ENCODE results near the gene C15orf39. TPM values are rescaled to one million over a fixed set of nuclear protein-coding genes. Genes with fewer than 3 reads are reported as not detected.
"Not testable (repeated sequence)": the region's sequence is repeated elsewhere in the genome, so short reads cannot be mapped to it uniquely, and the experiment has no call there.

Gene C15orf39
- polyA plus RNA-seq, 1 donor from 2014 or later, result not detected

DNA sequence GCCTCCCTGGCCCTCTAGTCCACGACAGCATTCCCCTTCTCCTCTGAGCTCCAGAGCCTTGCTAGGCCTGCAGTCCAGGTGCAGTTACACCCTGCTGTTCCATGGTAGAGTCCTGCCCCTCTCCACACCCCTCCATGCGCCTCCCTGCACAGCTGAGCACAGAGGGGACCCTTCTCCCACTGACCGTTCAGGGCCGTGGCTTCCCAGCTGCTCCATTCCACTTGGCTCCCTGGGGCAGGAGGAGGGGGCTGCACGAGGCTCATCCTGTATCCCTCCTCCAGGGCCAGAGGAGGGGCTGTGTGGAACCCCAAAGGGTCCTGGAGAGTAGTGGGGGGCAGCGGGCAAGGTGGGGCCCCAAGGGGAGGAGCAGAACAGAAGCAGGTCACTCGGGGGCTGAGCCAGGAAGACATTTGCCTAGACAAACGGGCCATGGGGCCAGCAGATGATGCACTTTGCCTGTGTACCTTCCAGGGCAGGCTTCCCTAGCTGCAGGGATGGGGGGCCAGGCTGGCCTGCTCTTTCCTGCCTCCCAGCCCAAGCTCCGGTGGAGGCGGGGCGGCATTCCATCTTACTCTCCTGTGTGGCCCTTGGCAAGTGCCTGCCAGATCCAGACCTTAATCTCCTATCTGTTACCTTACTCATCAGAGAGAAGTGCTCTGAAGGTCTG, 35.8 kb downstream of the C15orf39 start:
- Histone ChIP-seq H4K20me1 (ENCODE audit: insufficient read depth) (no peaks in the 10 kb centered on the region), H3K9me3 (ENCODE audit: low read length) (no peaks in the 10 kb centered on the region), H3K4me2 (ENCODE audit: low read length) (no peak overlapping the region), H3K9ac (ENCODE audit: low read length) (no peak overlapping the region), H3K36me3 (ENCODE audit: insufficient read depth, low read length) (no peaks in the 10 kb centered on the region), H3K9me2 (ENCODE audit: insufficient read depth, low read length) (no peaks in the 10 kb centered on the region), H3K27me3 (ENCODE audit: insufficient read depth, low read depth, low read length) (no peaks in the 10 kb centered on the region), H3K79me2 (replicated peaks; ENCODE audit: insufficient read depth, low read length) (no peaks in the 10 kb centered on the region), H3F3A (ENCODE audit: insufficient read depth, low read length, poor library complexity, severe bottlenecking) (no peaks in the 10 kb centered on the region), H2AFZ (ENCODE audit: low read depth, low read length) (no peak overlapping the region), H3K27ac (ENCODE audit: low read length) (no peak overlapping the region), H3K4me3 (ENCODE audit: low read length) (no peak overlapping the region)
- TF ChIP-seq TAF1 (IDR thresholded peaks at IDR 0.05; ENCODE audit: low read depth) (no peak), SMC3 (conservative IDR thresholded peaks at IDR 0.05; ENCODE audit: poor library complexity) (no peak), EZH2 (IDR thresholded peaks at IDR 0.05; ENCODE audit: borderline replicate concordance, insufficient read depth, low read length, poor library complexity, severe bottlenecking) (no peak), MXI1 (conservative IDR thresholded peaks at IDR 0.05; ENCODE audit: poor library complexity, severe bottlenecking) (no peak), POLR2AphosphoS5 (IDR thresholded peaks at IDR 0.05) (no peak), RAD21 (conservative IDR thresholded peaks at IDR 0.05) (no peak), EP300 (conservative IDR thresholded peaks at IDR 0.05; ENCODE audit: poor library complexity, severe bottlenecking) (no peak)
- TF ChIP-seq, protein P1, sequence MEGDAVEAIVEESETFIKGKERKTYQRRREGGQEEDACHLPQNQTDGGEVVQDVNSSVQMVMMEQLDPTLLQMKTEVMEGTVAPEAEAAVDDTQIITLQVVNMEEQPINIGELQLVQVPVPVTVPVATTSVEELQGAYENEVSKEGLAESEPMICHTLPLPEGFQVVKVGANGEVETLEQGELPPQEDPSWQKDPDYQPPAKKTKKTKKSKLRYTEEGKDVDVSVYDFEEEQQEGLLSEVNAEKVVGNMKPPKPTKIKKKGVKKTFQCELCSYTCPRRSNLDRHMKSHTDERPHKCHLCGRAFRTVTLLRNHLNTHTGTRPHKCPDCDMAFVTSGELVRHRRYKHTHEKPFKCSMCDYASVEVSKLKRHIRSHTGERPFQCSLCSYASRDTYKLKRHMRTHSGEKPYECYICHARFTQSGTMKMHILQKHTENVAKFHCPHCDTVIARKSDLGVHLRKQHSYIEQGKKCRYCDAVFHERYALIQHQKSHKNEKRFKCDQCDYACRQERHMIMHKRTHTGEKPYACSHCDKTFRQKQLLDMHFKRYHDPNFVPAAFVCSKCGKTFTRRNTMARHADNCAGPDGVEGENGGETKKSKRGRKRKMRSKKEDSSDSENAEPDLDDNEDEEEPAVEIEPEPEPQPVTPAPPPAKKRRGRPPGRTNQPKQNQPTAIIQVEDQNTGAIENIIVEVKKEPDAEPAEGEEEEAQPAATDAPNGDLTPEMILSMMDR (IDR thresholded peaks at IDR 0.05; ENCODE audit: poor library complexity, severe bottlenecking), result no peak
- TF ChIP-seq, protein P2, sequence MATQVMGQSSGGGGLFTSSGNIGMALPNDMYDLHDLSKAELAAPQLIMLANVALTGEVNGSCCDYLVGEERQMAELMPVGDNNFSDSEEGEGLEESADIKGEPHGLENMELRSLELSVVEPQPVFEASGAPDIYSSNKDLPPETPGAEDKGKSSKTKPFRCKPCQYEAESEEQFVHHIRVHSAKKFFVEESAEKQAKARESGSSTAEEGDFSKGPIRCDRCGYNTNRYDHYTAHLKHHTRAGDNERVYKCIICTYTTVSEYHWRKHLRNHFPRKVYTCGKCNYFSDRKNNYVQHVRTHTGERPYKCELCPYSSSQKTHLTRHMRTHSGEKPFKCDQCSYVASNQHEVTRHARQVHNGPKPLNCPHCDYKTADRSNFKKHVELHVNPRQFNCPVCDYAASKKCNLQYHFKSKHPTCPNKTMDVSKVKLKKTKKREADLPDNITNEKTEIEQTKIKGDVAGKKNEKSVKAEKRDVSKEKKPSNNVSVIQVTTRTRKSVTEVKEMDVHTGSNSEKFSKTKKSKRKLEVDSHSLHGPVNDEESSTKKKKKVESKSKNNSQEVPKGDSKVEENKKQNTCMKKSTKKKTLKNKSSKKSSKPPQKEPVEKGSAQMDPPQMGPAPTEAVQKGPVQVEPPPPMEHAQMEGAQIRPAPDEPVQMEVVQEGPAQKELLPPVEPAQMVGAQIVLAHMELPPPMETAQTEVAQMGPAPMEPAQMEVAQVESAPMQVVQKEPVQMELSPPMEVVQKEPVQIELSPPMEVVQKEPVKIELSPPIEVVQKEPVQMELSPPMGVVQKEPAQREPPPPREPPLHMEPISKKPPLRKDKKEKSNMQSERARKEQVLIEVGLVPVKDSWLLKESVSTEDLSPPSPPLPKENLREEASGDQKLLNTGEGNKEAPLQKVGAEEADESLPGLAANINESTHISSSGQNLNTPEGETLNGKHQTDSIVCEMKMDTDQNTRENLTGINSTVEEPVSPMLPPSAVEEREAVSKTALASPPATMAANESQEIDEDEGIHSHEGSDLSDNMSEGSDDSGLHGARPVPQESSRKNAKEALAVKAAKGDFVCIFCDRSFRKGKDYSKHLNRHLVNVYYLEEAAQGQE (IDR thresholded peaks at IDR 0.05; ENCODE audit: borderline replicate concordance), result no peak

DNA sequence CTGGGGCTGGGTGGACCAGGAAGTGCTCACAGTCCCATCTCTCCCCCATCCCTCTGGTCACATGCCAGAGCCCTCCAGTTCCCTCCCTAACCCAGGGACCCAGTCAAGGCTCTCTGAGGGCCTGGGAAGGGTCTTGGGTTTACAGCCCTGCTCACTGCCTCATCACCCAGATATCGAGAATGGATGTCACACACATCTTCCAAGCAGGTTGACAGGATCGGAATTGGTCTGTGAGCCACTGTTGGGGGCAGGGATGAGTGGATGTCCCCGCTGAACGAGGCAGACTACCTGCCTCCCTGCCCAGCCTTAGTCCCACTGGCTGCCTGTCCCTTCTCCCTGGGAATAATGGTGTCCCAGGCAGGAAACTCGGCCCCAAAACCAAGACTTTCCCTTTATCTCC, 36.5 kb downstream of the C15orf39 start:
- Histone ChIP-seq H3K9me3 (ENCODE audit: low read length) (no peaks in the 10 kb centered on the region), H3K36me3 (ENCODE audit: insufficient read depth, low read length) (no peaks in the 10 kb centered on the region), H4K20me1 (ENCODE audit: insufficient read depth) (no peaks in the 10 kb centered on the region), H3K4me2 (ENCODE audit: low read length) (no peak overlapping the region), H3K79me2 (replicated peaks; ENCODE audit: insufficient read depth, low read length) (no peaks in the 10 kb centered on the region), H3K27ac (ENCODE audit: low read length) (no peak overlapping the region), H3K4me3 (ENCODE audit: low read length) (no peak overlapping the region), H3K9ac (ENCODE audit: low read length) (no peak overlapping the region), H3K27me3 (ENCODE audit: insufficient read depth, low read depth, low read length) (no peaks in the 10 kb centered on the region), H3F3A (ENCODE audit: insufficient read depth, low read length, poor library complexity, severe bottlenecking) (no peaks in the 10 kb centered on the region), H2AFZ (ENCODE audit: low read depth, low read length) (no peak overlapping the region), H3K9me2 (ENCODE audit: insufficient read depth, low read length) (no peaks in the 10 kb centered on the region)
- TF ChIP-seq TAF1 (IDR thresholded peaks at IDR 0.05; ENCODE audit: low read depth) (no peak), EZH2 (IDR thresholded peaks at IDR 0.05; ENCODE audit: borderline replicate concordance, insufficient read depth, low read length, poor library complexity, severe bottlenecking) (no peak)
- TF ChIP-seq, protein P2 (IDR thresholded peaks at IDR 0.05; ENCODE audit: borderline replicate concordance), result no peak

DNA sequence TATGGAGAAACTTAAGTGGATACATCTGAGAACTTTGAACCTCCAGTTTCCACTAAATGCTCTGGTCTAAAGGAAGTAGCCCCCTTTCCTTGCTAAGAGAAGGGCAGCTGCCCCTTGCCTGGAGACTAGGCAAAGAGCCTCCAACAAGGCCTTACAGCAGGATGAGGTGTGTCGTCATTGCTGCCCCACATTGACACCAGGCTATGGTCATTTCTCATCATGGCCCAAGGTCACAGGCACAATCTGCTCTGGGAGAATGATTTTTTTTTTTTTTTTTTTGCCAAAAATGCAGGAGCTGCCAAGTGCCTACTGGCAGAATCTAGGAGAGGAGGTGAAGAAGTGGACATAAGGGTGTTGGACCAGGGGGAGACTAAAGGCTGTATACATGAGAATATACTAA, 44.1 kb downstream of the C15orf39 start:
- H3K4me2 ChIP-seq (ENCODE audit: low read length); H3K9me3 ChIP-seq (ENCODE audit: low read length): not testable (repeated sequence)

DNA sequence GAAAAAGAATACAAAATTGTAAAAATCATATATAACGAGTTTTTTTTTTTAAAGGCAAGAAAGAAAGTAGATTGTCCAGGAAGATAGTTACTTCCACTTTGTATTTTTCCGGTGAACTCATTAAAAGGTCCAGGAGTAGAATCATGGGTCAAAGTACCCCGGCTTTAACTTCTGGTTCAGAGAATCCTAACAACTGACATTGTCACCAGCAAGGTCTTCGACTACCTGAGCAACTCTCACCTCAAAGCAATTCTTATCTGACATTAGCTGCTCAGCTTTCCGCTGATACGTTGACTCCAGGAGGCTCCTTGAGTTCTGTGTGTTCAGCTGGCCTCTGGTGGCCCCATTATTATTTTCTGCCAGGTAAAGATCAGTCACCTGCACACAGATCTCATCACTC, 47.3 kb downstream of the C15orf39 start:
- H3F3A ChIP-seq (ENCODE audit: insufficient read depth, low read length, poor library complexity, severe bottlenecking); H3K36me3 ChIP-seq (ENCODE audit: insufficient read depth, low read length); H3K27ac ChIP-seq (ENCODE audit: low read length); H3K4me2 ChIP-seq (ENCODE audit: low read length); H2AFZ ChIP-seq (ENCODE audit: low read depth, low read length); H3K4me3 ChIP-seq (ENCODE audit: low read length); H3K9me3 ChIP-seq (ENCODE audit: low read length); H3K79me2 ChIP-seq (replicated peaks; ENCODE audit: insufficient read depth, low read length); H3K9ac ChIP-seq (ENCODE audit: low read length); H4K20me1 ChIP-seq (ENCODE audit: insufficient read depth); H3K9me2 ChIP-seq (ENCODE audit: insufficient read depth, low read length); H3K27me3 ChIP-seq (ENCODE audit: insufficient read depth, low read depth, low read length): not testable (repeated sequence)

More for the DNA sequence above, 44.1 kb downstream of the C15orf39 start:
- H3K9me2 ChIP-seq (ENCODE audit: insufficient read depth, low read length); H3K36me3 ChIP-seq (ENCODE audit: insufficient read depth, low read length); H3K27ac ChIP-seq (ENCODE audit: low read length); H3F3A ChIP-seq (ENCODE audit: insufficient read depth, low read length, poor library complexity, severe bottlenecking); H3K79me2 ChIP-seq (replicated peaks; ENCODE audit: insufficient read depth, low read length); H2AFZ ChIP-seq (ENCODE audit: low read depth, low read length); H3K27me3 ChIP-seq (ENCODE audit: insufficient read depth, low read depth, low read length); H4K20me1 ChIP-seq (ENCODE audit: insufficient read depth); H3K9ac ChIP-seq (ENCODE audit: low read length); H3K4me3 ChIP-seq (ENCODE audit: low read length): not testable (repeated sequence)

Measured in neural cell (in vitro differentiated cells).